Activated naive CD4-positive, alpha-beta T cell treated with anti-CD3 and anti-CD28 coated beads for 36 hours (primary cell): ENCODE data around the gene CAMK1D. TPM values are rescaled to one million over a fixed set of nuclear protein-coding genes. Genes with fewer than 3 reads are reported as not detected.

Experiments used
- CTCF ChIA-PET: fragments of 350-600 bp; sonication (Branson Sonifier 250); formaldehyde crosslinking; loops from one replicate; lab custom pipeline; 2021; ENCODE audit warnings: antibody characterized with exemption; lab: Charles Lee
- DNase-seq: peaks from one replicate; pipeline ENCODE4 v3.0.0-alpha.2; 2020
- H3K27ac Mint-ChIP-seq: one replicate; pipeline ENCODE4 v1.8.0; 2021; ENCODE audit warnings: mild to moderate bottlenecking, mixed read lengths
- H3K27me3 Mint-ChIP-seq: one replicate; pipeline ENCODE4 v1.8.0; 2021; ENCODE audit warnings: low read depth, mixed read lengths
- H3K36me3 Mint-ChIP-seq: one replicate; pipeline ENCODE4 v1.8.0; 2021; ENCODE audit warnings: low read depth, mixed read lengths
- H3K4me1 Mint-ChIP-seq: one replicate; pipeline ENCODE4 v1.8.0; 2021; ENCODE audit warnings: low read depth, mixed read lengths
- H3K4me3 Mint-ChIP-seq: one replicate; pipeline ENCODE4 v1.8.0; 2021; ENCODE audit warnings: mild to moderate bottlenecking, moderate library complexity, mixed read lengths
- H3K9me3 Mint-ChIP-seq: one replicate; pipeline ENCODE4 v1.8.0; 2021; ENCODE audit warnings: mixed read lengths
- intact Hi-C: fragments of 100-400 bp; cut with micrococcal nuclease; formaldehyde crosslinking; loops from one replicate; pipeline ENCODE4 v1.15.1; 2023
- total RNA-seq, 2 experiments: library from RNA; stranded (reverse); gene quantifications; one replicate each; pipeline ENCODE4 v1.2.3, GENCODE V29; 2021

The CAMK1D gene
- total RNA-seq, 2 experiments from 2014 or later = 9.5 to 11.3 TPM

DNA sequence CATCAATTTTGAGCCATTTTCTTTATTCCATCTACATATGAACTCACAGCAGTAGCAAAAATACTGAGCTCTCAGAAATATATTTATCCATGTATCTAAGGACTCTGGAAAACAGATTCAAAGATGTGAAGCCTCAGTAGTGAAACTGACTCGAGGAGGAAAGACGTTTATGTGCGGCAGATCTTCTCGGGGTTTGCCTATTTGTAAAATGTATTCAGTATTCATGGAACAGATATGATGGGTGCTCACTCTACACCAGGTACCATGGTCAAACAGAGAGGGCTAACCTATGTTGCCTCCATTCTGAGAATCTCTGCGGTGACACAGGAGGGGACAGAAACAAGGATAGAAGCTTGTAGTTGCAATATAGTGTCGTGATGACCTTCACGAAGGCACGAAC, 93.7 kb downstream of the CAMK1D start:
- Mint-ChIP-seq H3K4me3 (no peak overlapping the region), H3K27me3 (no peaks in the 10 kb centered on the region), H3K9me3 (peaks cover 16% of the 10 kb centered on the region), H3K27ac (no peak overlapping the region), H3K36me3 (peaks cover 12% of the 10 kb centered on the region), H3K4me1 (peaks cover 34% of the 10 kb centered on the region)
- intact Hi-C loops = no loop called here
- no peak for DNase-seq
- CTCF ChIA-PET = no interaction called here

DNA sequence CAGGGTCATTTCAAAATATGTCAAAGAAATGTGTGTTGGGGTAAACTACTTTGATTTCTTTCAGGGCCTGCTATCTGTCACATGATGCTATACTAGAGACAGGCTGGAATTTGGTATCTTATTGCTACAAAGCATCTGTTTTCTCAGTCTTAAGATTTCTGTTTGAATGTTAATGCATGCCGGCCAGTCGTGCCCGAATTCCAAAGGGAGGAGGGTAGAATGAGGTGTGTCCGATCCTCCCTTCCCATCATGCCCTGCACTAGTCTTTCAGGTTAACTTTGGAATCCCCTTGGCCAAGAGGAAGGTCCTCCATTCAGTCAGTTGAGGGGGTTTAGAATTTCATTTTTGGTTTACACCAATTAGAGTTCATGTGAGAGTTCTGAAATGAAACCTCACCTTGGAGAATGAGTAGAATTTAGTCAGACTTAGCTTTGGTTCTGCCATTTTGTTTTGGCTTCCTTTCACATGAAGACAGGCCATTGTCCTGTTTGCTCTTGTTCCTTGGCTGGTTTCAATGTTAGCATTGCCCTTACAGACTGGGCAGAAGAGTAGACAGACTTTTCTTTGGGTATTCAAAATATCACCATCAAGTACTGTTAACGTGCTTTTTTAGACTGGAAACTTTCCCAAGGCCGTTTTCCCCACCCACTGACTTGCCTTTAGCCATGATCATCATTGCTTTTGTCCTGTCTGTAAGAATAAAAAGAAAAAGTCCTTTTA, 95.8 kb downstream of the CAMK1D start:
- intact Hi-C loops = no loop called here
- peaks cover 40% of the 10 kb centered on the region for H3K4me1 Mint-ChIP-seq
- no peak overlapping the region for H3K4me3 Mint-ChIP-seq
- H3K27me3 Mint-ChIP-seq = no peaks in the 10 kb centered on the region
- peaks cover 3% of the 10 kb centered on the region for H3K36me3 Mint-ChIP-seq
- no peak for DNase-seq
- H3K27ac Mint-ChIP-seq = no peak overlapping the region
- CTCF ChIA-PET = no interaction called here
- H3K9me3 Mint-ChIP-seq = peaks cover 2% of the 10 kb centered on the region

DNA sequence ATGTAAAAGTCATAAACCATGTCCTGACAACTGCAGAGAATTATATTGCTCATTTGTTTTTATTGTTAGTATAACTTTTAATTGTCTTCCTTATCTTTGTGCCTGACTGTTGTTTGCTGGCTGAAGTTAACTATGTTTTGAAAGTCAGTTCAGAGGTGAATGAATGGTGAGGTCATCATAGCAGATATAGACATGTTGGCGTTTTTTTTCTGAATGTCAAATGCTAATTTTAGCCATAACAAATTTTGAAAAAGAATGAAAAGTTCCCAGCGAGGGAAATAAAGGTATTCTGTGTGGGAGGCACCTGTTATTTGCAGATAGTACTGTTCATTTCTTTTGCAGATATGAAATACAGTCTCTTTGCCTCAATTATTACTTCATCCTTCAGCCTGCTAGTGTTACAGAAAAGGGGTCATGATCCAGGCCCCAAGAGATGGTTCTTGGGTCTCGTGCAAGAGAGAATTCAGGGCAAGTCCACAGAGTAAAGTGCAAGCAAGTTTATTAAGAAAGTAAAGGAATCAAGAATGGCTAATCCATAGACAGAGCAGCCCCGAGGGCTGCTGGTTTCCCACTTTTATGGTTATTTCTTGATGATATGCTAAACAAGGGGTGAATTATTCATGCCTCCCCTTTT, 96.5 kb downstream of the CAMK1D start:
- intact Hi-C loops = no loop called here
- Mint-ChIP-seq H3K4me1 (peaks cover 40% of the 10 kb centered on the region), H3K36me3 (peaks cover 3% of the 10 kb centered on the region), H3K27ac (no peak overlapping the region), H3K4me3 (no peak overlapping the region), H3K9me3 (peaks cover 2% of the 10 kb centered on the region), H3K27me3 (no peaks in the 10 kb centered on the region)
- no peak for DNase-seq
- CTCF ChIA-PET = no interaction called here

DNA sequence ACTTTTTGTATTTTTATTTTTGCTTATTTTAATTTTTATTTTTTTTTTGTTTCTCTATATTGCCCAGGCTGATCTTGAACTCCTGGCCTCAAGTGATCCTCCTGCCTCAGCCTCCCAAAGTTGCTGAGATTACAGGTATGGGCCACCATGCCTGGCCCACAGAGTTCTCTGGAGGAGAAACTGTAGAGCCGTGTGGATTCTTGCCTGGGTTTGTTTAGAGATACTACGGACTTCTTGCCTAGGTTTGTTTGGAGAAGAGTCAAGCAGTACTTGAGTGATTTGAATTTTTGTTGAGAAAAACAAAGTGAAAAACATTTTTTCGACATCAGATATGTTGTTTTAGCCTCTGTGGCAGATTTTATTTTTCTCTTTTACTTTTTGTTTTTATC, 99.0 kb downstream of the CAMK1D start:
- Mint-ChIP-seq H3K4me3 (peak overlapping the region; percentile 62), H3K4me1 (peaks cover 40% of the 10 kb centered on the region), H3K27ac (peak overlapping the region; percentile 52), H3K27me3 (no peaks in the 10 kb centered on the region), H3K36me3 (peaks cover 2% of the 10 kb centered on the region), H3K9me3 (peaks cover under 1% of the 10 kb centered on the region)
- DNase-seq = no peak
- intact Hi-C loops = loop anchor here (1.0 to 2.0 kb wide), 7 partner anchors 29 to 326 kb away; partner anchors contain the start of gene CAMK1D
- CTCF ChIA-PET = interaction anchor here (1.2 kb wide), 1 partner anchor 233 kb away, joined by 4 read pairs; no protein-coding TSS in a partner anchor

DNA sequence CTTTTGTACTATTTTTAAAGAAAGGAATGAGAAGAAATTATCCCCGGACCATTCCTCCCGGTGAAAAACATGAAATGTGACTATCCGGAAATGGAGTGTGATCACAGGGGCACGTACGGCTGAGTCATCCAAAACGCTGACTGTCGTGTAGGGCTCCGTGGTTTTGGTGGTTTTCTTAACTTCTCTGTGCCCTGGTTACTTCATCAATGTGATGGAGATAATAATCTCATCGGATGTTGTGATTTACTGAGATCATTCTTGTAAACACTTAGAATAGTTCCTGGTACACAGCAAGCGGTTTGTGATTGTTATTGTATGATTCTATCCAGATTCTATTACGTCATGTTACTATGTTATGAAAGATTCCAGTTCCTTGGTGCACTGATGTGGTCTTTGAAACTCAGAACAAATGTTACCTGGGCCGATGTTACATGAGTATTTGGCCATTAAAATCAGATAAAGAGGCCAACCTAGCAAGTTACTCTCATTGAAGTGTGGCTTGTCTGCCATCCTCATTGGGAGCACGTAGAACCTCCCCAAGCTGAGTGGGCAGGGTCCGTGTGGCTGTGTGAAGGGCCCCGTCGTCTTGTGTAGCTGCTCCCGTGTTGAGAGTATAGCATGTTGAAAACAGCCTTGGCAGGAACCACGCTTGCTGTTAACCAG, 99.5 kb downstream of the CAMK1D start:
- peaks cover 40% of the 10 kb centered on the region for H3K4me1 Mint-ChIP-seq

DNA sequence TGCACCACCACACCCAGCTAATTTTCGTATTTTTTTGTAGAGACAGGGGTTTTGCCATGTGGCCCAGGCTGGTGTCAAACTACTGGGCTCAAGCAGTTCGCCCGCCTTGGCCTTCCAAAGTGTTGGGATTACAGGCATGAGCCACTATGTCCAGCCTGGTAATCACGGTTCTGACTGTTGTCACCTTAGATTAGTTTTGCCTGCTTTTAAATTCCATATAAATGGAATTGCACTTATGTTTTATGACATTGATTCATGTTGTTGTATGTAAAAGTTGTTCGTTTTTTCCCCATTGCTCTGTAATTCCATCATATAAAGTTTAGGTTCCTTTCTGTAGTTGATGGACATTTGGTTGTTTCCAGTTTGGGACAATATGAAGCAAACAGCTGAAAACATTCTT, 106.0 kb downstream of the CAMK1D start:
- no peak for DNase-seq
- peaks cover 2% of the 10 kb centered on the region for H3K36me3 Mint-ChIP-seq
- H3K9me3 Mint-ChIP-seq = no peaks in the 10 kb centered on the region
- H3K4me1 Mint-ChIP-seq = no peaks in the 10 kb centered on the region
- CTCF ChIA-PET = interaction anchor here (0.6 kb wide), 1 partner anchor 716 kb away, joined by 4 read pairs; no protein-coding TSS in a partner anchor
- no peak overlapping the region for H3K27ac Mint-ChIP-seq
- H3K27me3 Mint-ChIP-seq = no peaks in the 10 kb centered on the region
- no peak overlapping the region for H3K4me3 Mint-ChIP-seq
- intact Hi-C loops = no loop called here

More for the DNA sequence above, 99.5 kb downstream of the CAMK1D start:
- Mint-ChIP-seq H3K36me3 (peaks cover 2% of the 10 kb centered on the region), H3K27ac (peak overlapping the region; percentile 52), H3K27me3 (no peaks in the 10 kb centered on the region), H3K4me3 (peak overlapping the region; percentile 62), H3K9me3 (no peaks in the 10 kb centered on the region)
- CTCF ChIA-PET = interaction anchor here (1.2 kb wide), 1 partner anchor 234 kb away, joined by 4 read pairs; no protein-coding TSS in a partner anchor
- peak; percentile 86 for DNase-seq
- intact Hi-C loops = loop anchor here (1.0 to 2.0 kb wide), 7 partner anchors 30 to 326 kb away; partner anchors contain the start of gene CAMK1D

DNA sequence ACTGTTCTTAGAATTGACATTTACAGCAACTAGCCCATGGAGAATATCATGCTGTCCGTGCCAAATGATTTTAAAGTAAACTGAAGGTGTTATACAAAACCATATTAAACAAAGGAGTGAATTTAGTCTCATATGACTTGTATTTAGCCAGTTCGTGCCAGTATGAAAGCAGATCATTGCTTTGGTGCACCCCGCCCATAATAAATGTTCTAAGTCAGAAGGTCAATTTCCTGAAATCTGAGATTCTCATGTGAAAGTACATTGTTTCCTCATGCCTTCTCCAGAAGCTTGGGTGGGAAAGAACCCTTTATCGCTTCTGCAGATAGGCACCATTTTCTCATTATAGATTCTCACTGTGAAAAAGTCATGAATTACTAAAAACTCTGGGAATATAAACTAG, 106.4 kb downstream of the CAMK1D start:
- Mint-ChIP-seq H3K27me3 (no peaks in the 10 kb centered on the region), H3K4me3 (no peak overlapping the region), H3K4me1 (no peaks in the 10 kb centered on the region), H3K9me3 (no peaks in the 10 kb centered on the region), H3K36me3 (peaks cover 2% of the 10 kb centered on the region), H3K27ac (no peak overlapping the region)
- DNase-seq = no peak
- CTCF ChIA-PET = no interaction called here
- intact Hi-C loops = no loop called here

DNA sequence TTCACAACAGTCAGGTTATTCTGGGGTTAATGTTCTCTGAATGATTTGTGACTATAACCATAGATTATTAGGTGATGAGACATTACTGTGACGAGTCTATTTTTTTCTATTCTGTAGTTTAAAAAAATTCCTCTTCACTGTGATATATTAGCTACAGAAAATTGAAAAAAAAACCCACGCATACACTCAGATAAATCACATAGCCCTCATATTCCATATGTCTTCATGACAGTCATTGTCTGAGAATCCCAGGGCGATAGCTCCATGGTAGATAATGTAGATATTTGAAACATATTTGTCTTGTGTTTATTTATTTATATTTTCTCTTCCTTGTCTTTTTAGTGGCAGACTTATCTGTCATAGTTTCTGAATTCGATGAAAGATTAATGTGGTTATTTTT, 110.0 kb downstream of the CAMK1D start:
- H3K4me3 Mint-ChIP-seq = no peak overlapping the region
- H3K9me3 Mint-ChIP-seq = no peaks in the 10 kb centered on the region
- DNase-seq = no peak
- intact Hi-C loops = no loop called here
- no peaks in the 10 kb centered on the region for H3K27me3 Mint-ChIP-seq
- CTCF ChIA-PET = no interaction called here
- H3K36me3 Mint-ChIP-seq = peaks cover 3% of the 10 kb centered on the region
- no peak overlapping the region for H3K27ac Mint-ChIP-seq
- peaks cover 5% of the 10 kb centered on the region for H3K4me1 Mint-ChIP-seq

DNA sequence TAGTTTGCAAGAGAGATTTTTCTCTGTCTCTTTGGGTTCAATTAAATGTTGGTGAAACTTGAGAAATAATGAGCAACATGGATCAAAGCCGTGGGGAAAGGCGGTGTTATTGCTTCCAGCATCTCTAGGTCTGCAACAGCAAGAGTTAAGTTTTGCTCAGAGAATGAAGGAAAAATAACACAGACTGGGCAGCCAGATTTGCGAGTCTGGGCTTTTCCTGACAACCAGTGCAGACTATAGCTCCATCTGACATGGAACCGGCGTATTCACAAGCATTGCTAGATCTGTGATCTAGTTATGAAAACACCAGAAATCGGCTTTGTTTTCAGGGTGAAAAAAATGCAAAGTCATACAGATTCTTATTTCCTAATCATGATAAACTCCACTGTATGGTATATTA, 110.4 kb downstream of the CAMK1D start:
- peaks cover 5% of the 10 kb centered on the region for H3K4me1 Mint-ChIP-seq
- H3K27ac Mint-ChIP-seq = no peak overlapping the region
- intact Hi-C loops = no loop called here
- no peaks in the 10 kb centered on the region for H3K9me3 Mint-ChIP-seq
- CTCF ChIA-PET = no interaction called here
- no peak for DNase-seq
- H3K36me3 Mint-ChIP-seq = peaks cover 3% of the 10 kb centered on the region
- no peak overlapping the region for H3K4me3 Mint-ChIP-seq
- no peaks in the 10 kb centered on the region for H3K27me3 Mint-ChIP-seq

DNA sequence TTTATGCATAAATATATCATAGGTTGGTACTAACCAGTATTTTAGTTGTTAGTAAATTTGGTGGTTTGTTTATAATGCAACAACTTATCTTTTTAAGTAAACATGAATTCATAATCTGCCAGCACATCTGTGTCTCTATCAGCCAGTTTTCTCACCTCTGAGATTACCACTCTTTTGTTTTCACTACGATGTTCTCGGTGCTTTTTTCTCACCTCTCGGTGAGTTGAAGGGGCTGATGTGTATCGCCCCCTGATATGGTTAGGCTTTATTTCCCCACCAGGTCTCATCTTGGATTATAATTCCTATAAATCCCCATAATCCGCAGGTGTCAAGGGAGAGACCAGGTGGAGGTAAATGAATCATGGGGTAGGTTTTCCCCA, 114.1 kb downstream of the CAMK1D start:
- intact Hi-C loops = no loop called here
- CTCF ChIA-PET = no interaction called here
- peaks cover 1% of the 10 kb centered on the region for H3K36me3 Mint-ChIP-seq
- peaks cover 18% of the 10 kb centered on the region for H3K4me1 Mint-ChIP-seq
- no peak overlapping the region for H3K4me3 Mint-ChIP-seq
- H3K27me3 Mint-ChIP-seq = no peaks in the 10 kb centered on the region
- no peak for DNase-seq
- H3K27ac Mint-ChIP-seq = no peak overlapping the region
- no peaks in the 10 kb centered on the region for H3K9me3 Mint-ChIP-seq

DNA sequence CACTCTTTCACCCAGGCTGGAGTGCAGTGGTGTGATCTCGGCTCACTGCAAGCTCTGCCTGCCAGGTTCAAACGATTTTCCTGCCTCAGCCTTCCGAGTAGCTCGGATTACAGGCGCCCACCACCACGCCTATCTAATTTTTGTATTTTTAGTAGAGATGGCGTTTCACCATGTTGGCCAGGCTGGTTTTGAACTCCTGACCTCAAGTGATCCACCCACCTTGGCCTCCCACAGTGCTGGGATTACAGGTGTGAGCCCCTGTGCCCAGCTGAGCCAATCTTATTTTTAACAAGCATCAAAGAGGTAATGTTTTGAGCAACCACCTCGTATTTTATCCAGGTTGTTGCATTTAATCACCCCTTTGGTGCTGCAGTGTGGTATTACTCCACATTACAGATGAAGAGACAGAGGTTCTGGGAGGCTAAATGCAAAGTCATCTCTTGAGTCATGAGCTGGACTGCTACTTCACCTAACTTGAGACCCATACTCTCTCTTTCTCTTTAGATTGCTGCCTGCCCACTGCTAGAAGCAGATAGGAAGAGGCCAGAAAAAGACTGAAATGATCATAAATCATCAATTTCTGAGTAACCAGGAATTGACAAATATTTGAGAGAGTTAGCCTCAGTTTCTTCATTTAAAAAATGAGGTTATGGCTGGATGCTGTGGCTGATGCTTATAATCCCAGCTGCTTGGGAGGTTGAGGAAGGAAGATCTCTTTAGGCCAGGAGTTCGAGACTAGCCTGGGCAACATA, 116.2 kb downstream of the CAMK1D start:
- Mint-ChIP-seq H3K36me3 (peaks cover 1% of the 10 kb centered on the region), H3K4me3 (no peak overlapping the region), H3K4me1 (peaks cover 18% of the 10 kb centered on the region), H3K9me3 (no peaks in the 10 kb centered on the region), H3K27ac (no peak overlapping the region), H3K27me3 (no peaks in the 10 kb centered on the region)
- peak; percentile 8 for DNase-seq
- CTCF ChIA-PET = interaction anchor here (1.1 kb wide), 1 partner anchor 18 kb away, joined by 4 read pairs; no protein-coding TSS in a partner anchor
- intact Hi-C loops = loop anchor here (5.0 kb wide), 1 partner anchor 123 kb away; no protein-coding TSS in a partner anchor
